Activated CD8-positive, alpha-beta T cell treated with anti-CD3 and anti-CD28 coated beads, Interleukin-2, amount 10 ng/mL, durations not matched to agents 7 days and 5 days (primary cell): ENCODE data around the gene CCR9. TPM values are rescaled to one million over a fixed set of nuclear protein-coding genes. Genes with fewer than 3 reads are reported as not detected.
"Not testable (repeated sequence)": the region's sequence is repeated elsewhere in the genome, so short reads cannot be mapped to it uniquely, and the experiment has no call there.

Experiments used
- ATAC-seq: fragments of 150-1000 bp; cut with Tn5 transposase; one replicate; pipeline ENCODE4 v1.10.0; 2021; ENCODE audit warnings: moderate library complexity
- CTCF ChIA-PET: fragments of 350-600 bp; sonication (Branson Sonifier 250); formaldehyde crosslinking; loops from one replicate; lab custom pipeline; 2021; ENCODE audit warnings: antibody characterized with exemption; lab: Charles Lee
- POLR2A ChIA-PET: fragments of 350-600 bp; sonication (Branson Sonifier 250); formaldehyde crosslinking; loops from one replicate; lab custom pipeline; 2021; ENCODE audit warnings: antibody characterized with exemption; lab: Charles Lee
- DNase-seq: peaks from one replicate; pipeline ENCODE4 v3.0.0-alpha.2; 2020
- H3K27ac Mint-ChIP-seq: one replicate; pipeline ENCODE4 v1.8.0; 2021; ENCODE audit warnings: mild to moderate bottlenecking, mixed read lengths
- H3K27me3 Mint-ChIP-seq: one replicate; pipeline ENCODE4 v1.8.0; 2021; ENCODE audit warnings: low read depth, mixed read lengths
- H3K36me3 Mint-ChIP-seq: one replicate; pipeline ENCODE4 v1.8.0; 2021; ENCODE audit warnings: low read depth, mixed read lengths
- H3K4me1 Mint-ChIP-seq: one replicate; pipeline ENCODE4 v1.8.0; 2021; ENCODE audit warnings: low read depth, mixed read lengths
- H3K4me3 Mint-ChIP-seq: one replicate; pipeline ENCODE4 v1.8.0; 2021; ENCODE audit warnings: mild to moderate bottlenecking, mixed read lengths
- H3K9me3 Mint-ChIP-seq: one replicate; pipeline ENCODE4 v1.8.0; 2022; ENCODE audit warnings: mixed read lengths; ENCODE audit not compliant: insufficient read depth
- total RNA-seq, 2 experiments: library from RNA; stranded (reverse); gene quantifications; one replicate each; pipeline ENCODE4 v1.2.3, GENCODE V29; 2021

CCR9 gene
- under 1 TPM in 1 of 2 experiments, not detected in 1; 0.08 TPM for total RNA-seq

- no peak for ATAC-seq
- POLR2A ChIA-PET: no interaction called here
- peaks cover 49% of the 10 kb centered on the region for H3K27me3 Mint-ChIP-seq
These were observed at the start of gene CCR9 for GRCh38 chr3:45885979-45886705. CCR9 (plus strand) TSS chr3:45886543; CDS start chr3:45894934, 8,391 bp downstream.

GRCh38 chr3:45838466-45838865, 47.9 kb upstream of the CCR9 start:
- no peaks in the 10 kb centered on the region for H3K36me3 Mint-ChIP-seq
- CTCF ChIA-PET: no interaction called here
- DNase-seq (no peak), ATAC-seq (no peak)
- POLR2A ChIA-PET: no interaction called here
- peaks cover 22% of the 10 kb centered on the region for H3K27me3 Mint-ChIP-seq
- H3K27ac Mint-ChIP-seq: no peak overlapping the region
- peaks cover 18% of the 10 kb centered on the region for H3K4me1 Mint-ChIP-seq
- H3K9me3 Mint-ChIP-seq: no peaks in the 10 kb centered on the region
- H3K4me3 Mint-ChIP-seq: no peak overlapping the region

More at GRCh38 chr3:45885979-45886705, at the start of gene CCR9:
- Mint-ChIP-seq H3K4me3 (no peak within 1 kb of the TSS), H3K27ac (no peak within 1 kb of the TSS), H3K4me1 (peaks cover 13% of the 10 kb centered on the region), H3K9me3 (no peaks in the 10 kb centered on the region), H3K36me3 (no peaks in the 10 kb centered on the region)
- DNase-seq: no peak
- CTCF ChIA-PET: interaction anchor here (1.7 kb wide), 1 partner anchor 18 kb away, joined by 3 read pairs; no protein-coding TSS in a partner anchor

GRCh38 chr3:45841420-45841756, 45.0 kb upstream of the CCR9 start:
- ATAC-seq: peak; percentile 57
- Mint-ChIP-seq H3K27ac (peak overlapping the region; percentile 82), H3K4me1 (peaks cover 30% of the 10 kb centered on the region), H3K4me3 (peak overlapping the region; percentile 90), H3K27me3 (peaks cover 31% of the 10 kb centered on the region), H3K36me3 (no peaks in the 10 kb centered on the region), H3K9me3 (no peaks in the 10 kb centered on the region)
- ChIA-PET CTCF (interaction anchor here (0.9 to 2.9 kb wide), 13 partner anchors 9 to 372 kb away, joined by 3 to 11 read pairs (median 4); partner anchors contain the start of gene CXCR6), POLR2A (interaction anchor here (1.5 kb wide), 1 partner anchor 15 kb away, joined by 3 read pairs; no protein-coding TSS in a partner anchor)
- no peak for DNase-seq

- peak within 1 kb of the TSS; percentile 90 for H3K4me3 Mint-ChIP-seq
- H3K27me3 Mint-ChIP-seq: peaks cover 35% of the 10 kb centered on the region
- H3K27ac Mint-ChIP-seq: peak within 1 kb of the TSS; percentile 82
- CTCF ChIA-PET: interaction anchor here (0.6 to 2.9 kb wide), 15 partner anchors 10 to 562 kb away, joined by 3 to 11 read pairs (median 4); partner anchors contain the start of gene CXCR6
- no peaks in the 10 kb centered on the region for H3K36me3 Mint-ChIP-seq
- DNase-seq (peak; percentile 95), ATAC-seq (peak; percentile 87)
- no peaks in the 10 kb centered on the region for H3K9me3 Mint-ChIP-seq
- peaks cover 30% of the 10 kb centered on the region for H3K4me1 Mint-ChIP-seq
- POLR2A ChIA-PET: interaction anchor here (0.7 kb wide), 1 partner anchor 693 kb away, joined by 3 read pairs; no protein-coding TSS in a partner anchor
These were observed 44.4 kb upstream of the CCR9 start, which contains the start of gene LZTFL1 for GRCh38 chr3:45841757-45842491. LZTFL1 (minus strand) TSS chr3:45842119; CDS start chr3:45841991, 128 bp downstream.

GRCh38 chr3:45842851-45843625, 43.3 kb upstream of the CCR9 start:
- Mint-ChIP-seq H3K27ac (no peak overlapping the region), H3K9me3 (no peaks in the 10 kb centered on the region), H3K36me3 (no peaks in the 10 kb centered on the region), H3K4me3 (peak overlapping the region; percentile 90), H3K27me3 (peaks cover 43% of the 10 kb centered on the region), H3K4me1 (peaks cover 30% of the 10 kb centered on the region)
- no peak for ATAC-seq
- CTCF ChIA-PET: interaction anchor here (0.9 to 2.9 kb wide), 9 partner anchors 8 to 529 kb away, joined by 3 to 11 read pairs (median 3); no protein-coding TSS in a partner anchor
- POLR2A ChIA-PET: no interaction called here
- no peak for DNase-seq

- H3K4me1 Mint-ChIP-seq: peaks cover 30% of the 10 kb centered on the region
- H3K9me3 Mint-ChIP-seq: no peaks in the 10 kb centered on the region
- DNase-seq (no peak), ATAC-seq (no peak)
- H3K36me3 Mint-ChIP-seq: no peaks in the 10 kb centered on the region
- no peak overlapping the region for H3K4me3 Mint-ChIP-seq
- ChIA-PET CTCF (interaction anchor here (0.7 kb wide), 1 partner anchor 184 kb away, joined by 3 read pairs; no protein-coding TSS in a partner anchor), POLR2A (no interaction called here)
- peaks cover 46% of the 10 kb centered on the region for H3K27me3 Mint-ChIP-seq
- H3K27ac Mint-ChIP-seq: no peak overlapping the region
These were observed 41.7 kb upstream of the CCR9 start for GRCh38 chr3:45844616-45845015.

- Mint-ChIP-seq H3K4me3 (no peak overlapping the region), H3K36me3 (no peaks in the 10 kb centered on the region), H3K9me3 (no peaks in the 10 kb centered on the region), H3K27ac (no peak overlapping the region), H3K4me1 (peaks cover 22% of the 10 kb centered on the region), H3K27me3 (peaks cover 53% of the 10 kb centered on the region)
- CTCF ChIA-PET: no interaction called here
- ATAC-seq (no peak), DNase-seq (no peak)
- POLR2A ChIA-PET: no interaction called here
These were observed 38.0 kb upstream of the CCR9 start for GRCh38 chr3:45848392-45848791.

GRCh38 chr3:45852828-45853227, 33.5 kb upstream of the CCR9 start:
- no peak overlapping the region for H3K4me3 Mint-ChIP-seq
- H3K9me3 Mint-ChIP-seq: peaks cover 7% of the 10 kb centered on the region
- ChIA-PET POLR2A (no interaction called here), CTCF (interaction anchor here (1.0 to 1.6 kb wide), 4 partner anchors 8 to 226 kb away, joined by 3 to 4 read pairs (median 3); no protein-coding TSS in a partner anchor)
- peaks cover 10% of the 10 kb centered on the region for H3K4me1 Mint-ChIP-seq
- H3K27ac Mint-ChIP-seq: no peak overlapping the region
- DNase-seq (no peak), ATAC-seq (no peak)
- peaks cover 2% of the 10 kb centered on the region for H3K36me3 Mint-ChIP-seq
- H3K27me3 Mint-ChIP-seq: peaks cover 65% of the 10 kb centered on the region

- Mint-ChIP-seq H3K4me1 (peaks cover 14% of the 10 kb centered on the region), H3K27me3 (peaks cover 58% of the 10 kb centered on the region)
- H3K4me3 Mint-ChIP-seq, H3K9me3 Mint-ChIP-seq, CTCF ChIA-PET, ATAC-seq, H3K36me3 Mint-ChIP-seq, H3K27ac Mint-ChIP-seq, DNase-seq: not testable (repeated sequence)
- POLR2A ChIA-PET: interaction anchor here (0.6 kb wide), 1 partner anchor 530 kb away, joined by 3 read pairs; no protein-coding TSS in a partner anchor
These were observed 30.0 kb upstream of the CCR9 start for GRCh38 chr3:45856323-45856722.

- Mint-ChIP-seq H3K27me3 (peaks cover 61% of the 10 kb centered on the region), H3K4me1 (peaks cover 15% of the 10 kb centered on the region)
- H3K4me3 Mint-ChIP-seq, CTCF ChIA-PET, H3K36me3 Mint-ChIP-seq, H3K27ac Mint-ChIP-seq, DNase-seq, H3K9me3 Mint-ChIP-seq, ATAC-seq, POLR2A ChIA-PET: not testable (repeated sequence)
These were observed 29.3 kb upstream of the CCR9 start for GRCh38 chr3:45857024-45857423.
